ENCODE results near the gene EBI3.
"Not testable (repeated sequence)": the region's sequence is repeated elsewhere in the genome, so short reads cannot be mapped to it uniquely, and the experiment has no call there.

EBI3 gene

DNA sequence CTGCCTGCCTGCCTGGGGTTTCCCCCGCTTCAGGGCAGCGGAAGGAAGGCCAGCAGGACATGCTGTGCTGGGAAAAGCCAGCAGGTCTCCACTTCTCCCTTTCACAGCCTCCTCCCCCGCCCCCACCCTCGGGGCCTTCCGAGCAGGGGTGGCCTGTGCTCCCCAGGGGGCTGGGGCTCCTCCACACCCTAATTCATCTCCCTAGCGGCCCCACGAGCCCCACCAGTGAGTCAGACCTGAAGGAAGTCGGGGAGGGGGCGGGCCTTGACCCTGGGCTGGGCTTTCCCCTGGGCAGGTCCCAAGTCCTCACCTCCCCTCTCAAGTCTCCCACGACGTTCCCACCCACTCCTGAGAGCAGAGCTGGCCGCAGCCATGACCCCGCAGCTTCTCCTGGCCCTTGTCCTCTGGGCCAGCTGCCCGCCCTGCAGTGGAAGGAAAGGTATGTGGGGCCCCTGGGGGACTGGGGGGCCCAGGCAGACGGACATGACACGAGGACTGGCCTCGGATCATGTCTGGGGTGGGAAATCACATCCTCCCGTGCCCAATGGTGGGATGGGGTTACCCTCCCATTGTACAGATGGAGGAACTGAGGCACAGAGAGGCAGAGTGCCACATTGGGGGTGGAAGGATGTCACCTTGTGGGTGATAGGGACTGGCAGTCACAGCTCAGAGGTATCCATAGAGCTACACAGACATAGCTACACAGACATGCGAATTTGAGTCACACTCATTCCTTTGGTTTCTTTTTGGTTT, at the start of gene EBI3:
TSS of gene EBI3 (plus strand) at position 345 of the 753 bp plus-strand sequence. CDS start at position 373, 28 bp downstream.
- DNase-seq, result peak; percentile 20

- peak; percentile 42 for DNase-seq
Observed at GRCh38 chr19:4181053-4181508, 48.2 kb upstream of the EBI3 start.

- DNase-seq, result peak; percentile 97
Observed at GRCh38 chr19:4182084-4182810, 47.1 kb upstream of the EBI3 start, which contains the start of the genes ANKRD24 and SIRT6. TSS of gene ANKRD24 (plus strand) at chr19:4182689. CDS start at chr19:4186426, 3,737 bp downstream. TSS of gene SIRT6 (minus strand) at chr19:4182563. CDS start at chr19:4182539, 24 bp downstream.

DNA sequence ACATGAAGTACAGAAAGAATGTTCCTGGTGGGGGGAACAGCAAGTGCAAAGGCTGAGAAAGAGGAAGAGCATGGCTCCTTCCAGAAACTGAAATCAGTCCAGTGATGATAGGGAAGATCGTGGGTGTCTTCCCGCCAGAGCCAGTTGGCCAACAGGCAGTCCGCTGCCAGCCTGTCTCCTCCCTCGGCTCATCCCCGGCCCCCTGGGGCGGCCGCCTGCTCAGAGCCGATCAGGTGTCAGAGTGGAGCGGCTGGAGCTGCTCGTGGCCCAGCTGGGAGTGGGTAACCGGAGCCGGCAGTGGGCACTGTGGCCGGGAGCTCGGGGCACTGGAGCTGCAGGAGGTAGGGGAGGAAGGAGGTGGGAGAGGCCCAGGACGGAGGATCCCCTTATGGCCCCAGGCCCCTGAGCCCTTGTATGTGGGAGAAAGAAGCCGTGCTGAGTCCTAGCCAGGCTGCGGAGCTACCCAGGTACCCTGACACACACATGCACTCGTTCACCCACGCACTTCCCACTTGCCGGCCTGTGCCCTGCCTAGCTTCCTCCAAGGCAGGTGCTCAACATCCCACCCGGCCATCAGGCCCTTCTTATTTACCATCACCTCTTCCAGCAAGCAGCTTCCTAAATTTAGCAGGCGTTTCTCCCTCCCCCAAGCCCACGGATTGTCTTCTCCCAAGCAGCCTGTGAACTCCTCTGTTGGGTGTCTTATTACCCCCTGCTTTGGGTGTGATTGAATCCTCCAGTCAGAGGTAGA, 45.2 kb upstream of the EBI3 start:
- DNase-seq, result peak; percentile 86

GRCh38 chr19:4184718-4185352, 44.5 kb upstream of the EBI3 start:
- no peak for DNase-seq

DNA sequence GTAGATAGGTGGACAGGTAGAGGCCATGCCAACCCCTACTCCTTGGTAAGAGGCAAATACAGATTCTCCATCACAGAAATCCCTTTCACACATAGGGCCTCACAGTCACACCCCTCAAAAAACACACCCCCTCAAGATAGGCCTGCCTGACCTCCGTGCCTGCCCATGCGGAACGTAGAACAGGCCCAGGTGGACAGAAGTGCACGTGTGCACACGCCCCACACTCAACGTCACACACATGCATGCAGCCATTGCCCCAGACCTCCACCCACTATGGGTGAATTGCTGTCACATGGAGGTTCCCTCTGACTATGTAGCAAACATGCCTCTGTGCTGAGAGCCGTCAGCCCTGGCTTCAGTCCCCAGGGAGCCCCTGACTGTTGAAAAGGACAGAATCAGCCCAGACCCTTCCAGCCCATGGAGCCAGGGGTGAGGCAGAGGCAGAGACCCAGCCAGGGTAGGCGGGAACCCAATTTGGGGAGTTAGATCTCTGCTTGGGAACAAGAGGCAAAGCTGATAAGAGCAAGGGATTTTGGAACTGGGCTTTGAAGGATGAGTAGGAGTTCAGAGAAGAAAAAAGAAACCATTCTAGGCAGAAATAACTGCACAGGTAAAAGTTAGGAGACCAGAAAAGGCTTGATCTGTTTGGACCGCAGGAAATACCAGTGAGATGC, 43.8 kb upstream of the EBI3 start:
- DNase-seq, result no peak

DNA sequence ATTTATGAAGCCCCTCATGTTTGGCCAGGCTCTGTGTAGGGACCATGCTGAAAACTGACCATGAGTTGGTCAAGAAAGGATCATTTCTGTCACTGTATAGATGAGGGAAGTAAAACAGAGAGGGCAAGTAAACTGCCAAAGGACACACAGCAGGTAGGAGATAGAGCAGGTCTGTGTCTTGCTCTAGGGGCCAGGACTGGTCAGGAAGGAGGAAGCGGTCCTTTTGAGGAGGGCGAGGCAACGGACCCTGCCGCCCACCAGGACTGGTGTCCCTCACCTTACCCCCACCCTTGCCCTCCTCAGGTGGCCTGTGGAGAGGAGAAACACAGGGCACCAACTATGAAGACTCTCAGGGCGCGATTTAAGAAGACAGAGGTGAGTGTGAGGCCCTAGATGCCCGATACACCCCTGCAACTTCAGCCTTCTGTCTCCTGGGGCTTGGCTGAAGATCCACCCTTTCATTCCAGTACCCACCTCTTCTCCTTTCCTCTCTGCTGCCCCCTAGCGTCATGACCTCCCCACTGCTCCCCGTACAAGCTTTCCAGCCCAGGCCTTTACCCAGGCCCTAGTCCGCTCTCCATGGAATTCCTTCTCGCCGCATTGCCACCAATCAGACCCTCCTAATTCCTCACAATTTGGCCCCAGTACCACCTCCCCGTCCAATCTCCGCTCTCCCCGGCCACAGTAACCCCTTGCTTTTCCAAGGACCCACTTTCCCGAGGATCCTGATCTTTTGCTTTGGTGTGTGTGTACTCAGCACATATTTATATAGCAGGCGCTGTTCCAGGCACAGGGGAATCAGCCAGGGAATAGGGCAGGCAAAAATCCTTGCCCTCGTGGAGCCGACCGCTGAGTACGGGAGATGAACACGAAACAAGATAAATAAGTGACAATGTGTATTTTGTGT, 43.0 kb upstream of the EBI3 start:
- peak; percentile 71 for DNase-seq

GRCh38 chr19:4187313-4188122, 41.8 kb upstream of the EBI3 start:
- no peak for DNase-seq

GRCh38 chr19:4189641-4190040, 39.7 kb upstream of the EBI3 start:
- DNase-seq, result no peak

GRCh38 chr19:4192537-4192936, 36.8 kb upstream of the EBI3 start:
- DNase-seq, result not testable (repeated sequence)

GRCh38 chr19:4194353-4194752, 35.0 kb upstream of the EBI3 start:
- DNase-seq, result no peak

- DNase-seq, result no peak
Observed at GRCh38 chr19:4196009-4196408, 33.3 kb upstream of the EBI3 start.

DNA sequence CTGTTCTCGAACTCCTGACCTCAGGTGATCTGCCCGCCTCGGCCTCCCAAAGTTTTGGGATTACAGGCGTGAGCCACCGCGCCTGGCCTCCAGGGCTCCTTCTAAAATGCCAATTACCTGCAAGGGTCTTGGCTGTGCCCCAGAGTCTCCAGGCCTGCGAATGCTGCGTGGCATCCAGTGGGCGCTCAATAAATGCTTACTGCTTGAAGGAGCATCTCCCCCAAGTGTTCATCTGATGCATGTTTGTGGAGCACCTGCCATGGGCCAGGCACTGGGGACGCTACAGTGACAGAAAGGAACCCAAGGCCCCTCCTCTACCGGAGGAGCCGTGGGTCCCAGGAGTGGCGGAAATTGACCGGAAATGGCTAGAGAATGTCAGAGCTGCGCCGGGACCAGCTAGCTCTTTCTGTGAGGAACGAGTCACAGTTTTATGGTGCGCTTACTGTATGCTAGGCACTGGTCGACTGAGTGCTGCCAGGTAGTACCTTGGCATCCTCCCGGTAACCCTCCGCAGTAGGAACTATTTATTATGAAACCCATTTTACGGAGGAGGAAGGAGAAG, 32.7 kb upstream of the EBI3 start:
- DNase-seq, result no peak

DNA sequence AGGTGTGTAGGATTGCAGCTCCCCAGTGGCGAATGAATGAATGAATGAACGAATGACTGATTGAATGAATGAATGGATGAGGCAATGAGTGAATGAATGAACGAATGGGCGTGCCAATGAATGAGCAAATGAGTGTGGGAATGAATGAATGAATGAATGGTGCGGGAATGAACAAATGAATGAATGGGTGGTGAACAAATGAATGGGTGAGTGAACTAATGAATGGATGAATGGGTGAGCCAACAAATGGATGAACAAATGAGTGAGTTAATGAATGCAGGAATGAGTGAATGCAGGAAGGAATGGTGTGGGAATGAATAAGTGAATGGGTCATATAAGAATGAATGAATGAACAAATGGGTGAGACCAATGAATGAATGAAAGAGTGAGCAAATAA, 32.1 kb upstream of the EBI3 start:
- DNase-seq, result no peak

- DNase-seq, result no peak
Observed at GRCh38 chr19:4197625-4198466, 31.5 kb upstream of the EBI3 start.

DNA sequence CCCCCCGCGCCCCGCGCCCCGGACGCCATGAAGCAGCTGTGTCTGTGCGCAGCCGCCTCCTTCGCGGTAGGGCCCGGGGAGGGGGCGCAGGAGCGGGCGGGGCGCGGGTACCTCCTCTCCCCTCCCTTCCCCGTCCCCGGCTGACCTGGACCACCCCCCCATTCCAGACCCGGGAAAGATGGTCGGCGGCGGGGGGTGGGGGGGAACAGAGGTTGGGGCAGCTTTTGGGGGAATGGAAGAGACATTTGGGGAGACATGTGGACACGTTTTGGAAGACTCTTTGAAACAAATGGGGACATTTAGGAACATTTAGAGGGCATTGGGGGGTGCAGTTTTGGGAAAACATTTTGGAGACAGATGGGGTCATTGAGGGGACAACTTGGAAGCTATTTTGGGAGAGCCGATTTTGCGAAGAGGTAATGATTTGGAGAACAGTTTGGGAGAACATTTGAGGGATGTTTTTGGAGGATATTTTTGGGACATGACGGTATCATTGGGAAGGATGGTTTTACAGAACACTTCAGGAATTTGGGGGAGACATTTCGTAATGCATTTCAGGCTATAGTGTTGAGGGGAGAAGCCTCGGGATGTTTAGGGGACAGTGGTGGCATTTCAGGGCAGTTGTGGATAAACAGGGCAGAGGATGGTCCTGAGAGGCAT, 30.7 kb upstream of the EBI3 start:
- no peak for DNase-seq

DNA sequence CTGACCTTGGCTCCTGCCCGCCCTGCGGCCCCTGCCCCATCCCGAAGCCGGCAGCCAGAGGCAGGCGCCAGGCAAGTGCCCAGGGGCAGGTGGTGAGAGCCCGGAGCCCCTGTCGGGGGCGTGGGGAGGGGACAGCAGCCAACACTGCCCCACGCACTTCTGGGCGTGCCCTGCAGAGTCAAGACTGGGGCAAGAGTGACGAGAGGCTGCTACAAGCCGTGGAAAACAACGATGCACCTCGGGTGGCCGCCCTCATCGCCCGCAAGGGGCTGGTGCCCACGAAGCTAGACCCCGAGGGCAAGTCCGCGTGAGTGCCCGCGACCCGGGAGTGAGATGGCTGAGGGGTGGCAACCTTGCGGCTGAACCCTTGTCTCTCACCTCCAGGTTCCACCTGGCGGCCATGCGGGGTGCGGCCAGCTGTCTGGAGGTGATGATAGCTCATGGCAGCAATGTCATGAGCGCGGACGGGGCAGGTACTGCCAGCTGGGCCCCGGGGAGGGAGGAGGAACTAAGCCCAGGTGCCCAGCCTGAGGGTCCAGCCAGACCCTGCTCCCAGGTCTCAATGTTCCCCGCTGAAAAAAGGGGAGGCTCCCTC, 29.5 kb upstream of the EBI3 start:
- no peak for DNase-seq

Measured in MV-4-11 (cell line).